K562 (cell line): Measurements from ENCODE around the gene HSD11B1. TPM values are rescaled to one million over a fixed set of nuclear protein-coding genes. Genes with fewer than 3 reads are reported as not detected.

ENCODE experiments used
- ATAC-seq: fragments of 200-7000 bp; cut with Tn5 transposase; 3 replicates; pipeline ENCODE4 v1.9.1; 2020; ENCODE audit warnings: moderate library complexity
- BruUV-seq: library from RNA; stranded (reverse); fragments of 400-500 nt; replicated peaks from 2 replicates; lab custom pipeline; 2021; lab: Mats Ljungman, UMichigan
- CTCF ChIA-PET: fragments of 300-600 bp; formaldehyde crosslinking; extraction: SDS; loops from one replicate; lab custom pipeline; 2021; ENCODE audit warnings: low intra/inter-chr PET ratio; lab: Yijun Ruan, JAX
- POLR2A ChIA-PET: fragments of 300-600, 350-650 bp; sonication (Branson Sonifier 250); formaldehyde crosslinking; extraction: SDS; loops from one replicate; lab custom pipeline; 2021; ENCODE audit warnings: antibody characterized with exemption, inconsistent platforms; lab: Yijun Ruan, JAX
- DNase-seq, 4 experiments: peaks; one replicate each; pipeline versions ENCODE4 v3.0.0 to v3.0.0-alpha.2; 2011 to 2018; ENCODE audit warnings: low spot score in 3 of 4, mixed read lengths in 3 of 4; ENCODE audit errors: extremely low read depth in 1 of 4
- FAIRE-seq: peaks from 2 replicates; lab custom pipeline; 2011; peaks lifted over from hg19 to GRCh38; lab: Jason Lieb, UNC
- H2AFZ ChIP-seq: 2 replicates; pipeline ENCODE4 v1.6.0; 2011; ENCODE audit warnings: low read depth, low read length, control low read depth, inconsistent platforms
- H3K27ac ChIP-seq: fragments of 200-600 bp; 3 replicates; pipeline ENCODE4 v1.8.0; 2011; ENCODE audit warnings: low read depth, mild to moderate bottlenecking, control low read depth, inconsistent platforms, low read length, moderate library complexity, mixed read lengths; ENCODE audit errors: extremely low read depth
- H3K27me3 ChIP-seq, 2 experiments: fragments of 300-600 bp in 1 of 2; 2 replicates in 1 of 2; 3 replicates in 1 of 2; pipeline versions ENCODE4 v1.6.0 to v1.8.0; 2011; ENCODE audit warnings: inconsistent platforms in 2 of 2, low read length in 2 of 2, mild to moderate bottlenecking in 1 of 2, mixed read lengths in 1 of 2, moderate library complexity in 1 of 2; ENCODE audit not compliant: control insufficient read depth in 2 of 2, insufficient read depth in 2 of 2
- H3K36me3 ChIP-seq: fragments of 300-600 bp; 3 replicates; pipeline ENCODE4 v1.8.0; 2011; ENCODE audit warnings: mild to moderate bottlenecking, low read length, inconsistent platforms; ENCODE audit not compliant: control insufficient read depth, insufficient read depth
- H3K4me1 ChIP-seq, 2 experiments: fragments of 200-600 bp in 1 of 2; replicated peaks in 1 of 2; 2 replicates in 1 of 2; 3 replicates in 1 of 2; pipeline versions ENCODE4 v1.5.1 to v1.8.0; 2011; ENCODE audit warnings: inconsistent platforms in 2 of 2, low read length in 2 of 2, mild to moderate bottlenecking in 1 of 2, mixed read lengths in 1 of 2, moderate library complexity in 1 of 2; ENCODE audit not compliant: control insufficient read depth in 2 of 2, insufficient read depth in 2 of 2
- H3K4me2 ChIP-seq: 2 replicates; pipeline ENCODE4 v1.6.1; 2011; ENCODE audit warnings: low read length, control low read depth, inconsistent platforms, mixed read lengths; ENCODE audit not compliant: insufficient read depth
- H3K4me3 ChIP-seq: fragments of 200-600 bp; sonication (generic), shearing (Covaris generic); 2 replicates; pipeline ENCODE4 v1.5.1; 2016; ENCODE audit warnings: control low read depth, inconsistent platforms
- H3K79me2 ChIP-seq: fragments of 200-600 bp; 3 replicates; pipeline ENCODE4 v1.8.0; 2011; ENCODE audit warnings: low read length, inconsistent platforms; ENCODE audit not compliant: control insufficient read depth, insufficient read depth
- H3K9ac ChIP-seq, 2 experiments: 2 replicates each; pipeline versions ENCODE4 v1.6.0 to v1.6.1; 2011; ENCODE audit warnings: low read depth in 2 of 2, low read length in 2 of 2, control low read depth in 1 of 2, inconsistent platforms in 1 of 2, mild to moderate bottlenecking in 1 of 2, mixed read lengths in 1 of 2; ENCODE audit not compliant: insufficient read depth in 1 of 2
- H3K9me1 ChIP-seq: one replicate; pipeline ENCODE4 v1.6.0; 2011; ENCODE audit warnings: inconsistent platforms, mild to moderate bottlenecking, low read length, moderate library complexity; ENCODE audit not compliant: control insufficient read depth, insufficient read depth
- H3K9me3 ChIP-seq: replicated peaks from 2 replicates; pipeline ENCODE4 v1.5.1; 2011; ENCODE audit warnings: low read depth, low read length, inconsistent platforms; ENCODE audit not compliant: control insufficient read depth, insufficient read depth
- H4K20me1 ChIP-seq: replicated peaks from 2 replicates; pipeline ENCODE4 v1.6.1; 2011; ENCODE audit warnings: low read length, inconsistent platforms, mixed read lengths; ENCODE audit not compliant: control insufficient read depth, insufficient read depth
- CBFA2T2 ChIP-seq: fragments of 450-650 bp; conservative IDR thresholded peaks from 2 replicates; pipeline ENCODE4 v1.6.1; 2017; ENCODE audit warnings: mild to moderate bottlenecking
- FIP1L1 ChIP-seq: fragments of 200-400 bp; formaldehyde crosslinking; IDR thresholded peaks from 2 replicates; pipeline ENCODE4 v1.6.1; 2018; ENCODE audit warnings: mild to moderate bottlenecking, low read depth, low read length; ENCODE audit not compliant: poor library complexity, severe bottlenecking
- L3MBTL2 ChIP-seq: fragments of 450-650 bp; IDR thresholded peaks from 2 replicates; pipeline ENCODE4 v1.6.1; 2016; ENCODE audit warnings: mild to moderate bottlenecking, moderate library complexity
- MAFK ChIP-seq: IDR thresholded peaks from 2 replicates; pipeline ENCODE4 v1.6.1; 2011; ENCODE audit warnings: low read length, improper control_type of control experiment
- MEF2D ChIP-seq: conservative IDR thresholded peaks from 2 replicates; pipeline ENCODE4 v1.6.1; 2016; ENCODE audit warnings: low read depth, missing genetic modification characterization, missing compliant biosample characterization
- RCOR1 ChIP-seq, 2 experiments: IDR thresholded peaks; 2 replicates each; pipeline ENCODE4 v1.6.1; 2012; ENCODE audit warnings: low read depth in 2 of 2, low read length in 2 of 2, borderline replicate concordance in 1 of 2, improper control_type of control experiment in 1 of 2
- STAG1 ChIP-seq: sonication (generic); formaldehyde crosslinking; IDR thresholded peaks from 2 replicates; pipeline ENCODE4 v1.5.0; 2020; ENCODE audit warnings: missing genetic modification reagents, borderline replicate concordance
- SUPT5H ChIP-seq: fragments of 450-650 bp; IDR thresholded peaks from 2 replicates; pipeline ENCODE4 v1.6.1; 2016
- ZNF239 ChIP-seq: fragments of 250-450 bp; sonication (Bioruptor Pico); IDR thresholded peaks from 2 replicates; pipeline ENCODE4 v1.4.0; 2020; ENCODE audit warnings: mild to moderate bottlenecking
- WGBS: fragments of 100-300 bp; shearing (Covaris generic); methylation state at CpG from one replicate; pipeline ENCODE4 v1.1.6; 2016; ENCODE audit warnings: low coverage, mixed read lengths; ENCODE audit not compliant: insufficient coverage; ENCODE audit errors: missing lambda C conversion rate; 5-methylcytosine and 5-hydroxymethylcytosine counted together
- in situ Hi-C: fragments of 300-500 bp; cut with MboI; formaldehyde crosslinking; loops from 4 replicates; pipeline ENCODE4 v1.15.0; 2018; ENCODE audit warnings: inconsistent platforms, mixed read lengths
- intact Hi-C: fragments of 100-400 bp; cut with micrococcal nuclease; formaldehyde crosslinking; loops from 2 replicates; pipeline ENCODE4 v1.14.2; 2022
- polyA plus RNA-seq, 8 experiments: library from polyadenylated mRNA; depleted of rRNA in 4 of 8; stranded (reverse) in 5 of 8; unstranded in 3 of 8; fragments of >200 nt; fragmentation: Nextera tagmentation in 2 of 8; fragmentation: Illumina TruSeq in 1 of 8; extraction: Ambion mirVana in 2 of 8; extraction: Trizol in 1 of 8; gene quantifications; 2 replicates each; pipeline versions ENCODE4 v1.2.1 to v1.2.3, GENCODE V29; 2011 to 2014; ENCODE audit warnings: inconsistent platforms in 1 of 8, missing spikeins in 1 of 8
- total RNA-seq, 7 experiments: library from RNA; depleted of rRNA in 6 of 7; stranded (reverse); fragments of >200 nt in 6 of 7; fragmentation: Illumina TruSeq in 2 of 7; extraction: Trizol in 2 of 7; gene quantifications; 2 replicates each; pipeline versions ENCODE4 v1.2.1 to v1.2.3, GENCODE V29; 2011 to 2021; ENCODE audit warnings: low replicate concordance in 1 of 7
- TF ChIP-seq, protein P1 (sequence below): fragments of 450-650 bp; formaldehyde crosslinking; IDR thresholded peaks from 2 replicates; pipeline ENCODE4 v1.4.0; 2020; ENCODE audit warnings: mild to moderate bottlenecking, mixed read lengths
- TF ChIP-seq, protein P2 (sequence below): sonication (generic); formaldehyde crosslinking; IDR thresholded peaks from 2 replicates; pipeline ENCODE4 v1.5.0; 2020; ENCODE audit warnings: missing genetic modification reagents
- TF ChIP-seq, protein P3 (sequence below): fragments of 250-450 bp; sonication (Bioruptor Pico); IDR thresholded peaks from 2 replicates; pipeline ENCODE4 v1.4.0; 2020

HSD11B1 gene
- total and polyA plus RNA-seq, 9 of the 15 experiments (the other 6 are each of a cell fraction or from before 2014, with no cell fraction given): 0.04 to 0.16 TPM; not detected in 7

DNA sequence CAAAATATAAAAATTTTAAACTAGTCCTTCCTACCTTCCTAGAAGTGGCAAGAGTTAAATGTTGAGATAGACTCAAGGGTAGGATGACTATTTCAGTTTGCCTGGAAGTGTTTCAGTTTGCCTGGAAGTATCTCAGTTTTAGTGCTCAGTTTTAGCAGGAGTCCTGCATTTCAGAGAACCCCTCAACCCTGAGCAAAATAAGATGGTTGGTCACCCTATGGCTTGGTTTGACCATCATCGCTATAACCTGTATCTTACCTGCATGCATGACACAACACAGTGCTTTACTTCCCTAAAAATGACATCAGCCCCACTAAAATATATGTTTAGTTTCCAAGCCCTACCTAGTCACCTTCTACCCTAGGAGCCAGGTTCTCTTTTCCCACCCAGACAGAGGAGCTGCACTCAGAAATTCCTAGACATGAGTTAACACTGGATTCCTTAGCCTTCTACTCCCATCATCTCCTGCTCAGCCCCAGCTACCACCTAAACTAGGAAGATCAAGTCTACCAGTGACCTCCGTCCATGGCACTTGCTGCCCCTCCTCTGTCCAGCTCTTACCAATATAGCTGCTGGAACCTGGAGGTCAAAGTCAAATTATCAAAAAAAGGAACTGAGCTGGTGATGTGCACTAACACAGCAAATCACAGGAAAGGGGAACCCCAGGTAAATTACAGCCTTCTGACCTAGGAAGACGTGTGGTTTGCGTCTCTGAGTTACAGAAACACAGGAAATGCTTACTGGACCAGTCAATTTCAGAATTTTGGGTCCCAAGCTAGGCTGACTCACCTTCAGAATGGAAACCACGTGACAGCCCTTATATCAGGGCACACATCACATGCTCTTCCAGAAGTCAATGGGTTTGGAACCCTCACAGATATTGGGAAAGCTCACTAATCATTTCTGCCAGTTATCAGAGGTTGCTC is 31.7 kb upstream of the HSD11B1 start:
- H3K9ac ChIP-seq: 0 out of 4 replicates have a peak overlapping the region, but pooled peaks of 1 of the 2 experiments have one; percentile 50
- FAIRE-seq: no peak
- H3K9me1 ChIP-seq: no peaks in the 10 kb centered on the region
- H3K36me3 ChIP-seq: no peaks in the 10 kb centered on the region
- peaks cover 12 to 33% of the 10 kb centered on the region in 2 experiments for H3K4me1 ChIP-seq
- ChIA-PET POLR2A (interaction anchor here (0.6 to 1.6 kb wide), 9 partner anchors 9 to 1092 kb away, joined by 3 to 5 read pairs (median 4); no protein-coding TSS in a partner anchor), CTCF (no interaction called here)
- 0 out of 3 replicates have a peak, but pooled peaks have one; percentile 4 for ATAC-seq
- intact Hi-C loops (no loop called here), in situ Hi-C loops (no loop called here)
- no peaks in the 10 kb centered on the region; the same call in 2 of the 3 replicates for H3K79me2 ChIP-seq
- no peak overlapping the region for H3K4me3 ChIP-seq
- no peak overlapping the region; the same call in 2 of the 3 replicates for H3K27ac ChIP-seq
- no peaks in the 10 kb centered on the region for H3K9me3 ChIP-seq
- H4K20me1 ChIP-seq: no peaks in the 10 kb centered on the region
- H2AFZ ChIP-seq: 0 out of 2 replicates have a peak overlapping the region, but pooled peaks have one; percentile 0
- no TSS peak for BruUV-seq
- H3K4me2 ChIP-seq: peak overlapping the region; percentile 11; the same call in 1 of the 2 replicates
- DNase-seq: peak in 1 of 4 experiments; percentile 32
- WGBS: 22% methylated on average over 5 of the region's 5 CpGs
- peaks cover 0 to 15% of the 10 kb centered on the region in 2 experiments; a peak in 2 of 5 replicates for H3K27me3 ChIP-seq
- TF ChIP-seq, protein P1, sequence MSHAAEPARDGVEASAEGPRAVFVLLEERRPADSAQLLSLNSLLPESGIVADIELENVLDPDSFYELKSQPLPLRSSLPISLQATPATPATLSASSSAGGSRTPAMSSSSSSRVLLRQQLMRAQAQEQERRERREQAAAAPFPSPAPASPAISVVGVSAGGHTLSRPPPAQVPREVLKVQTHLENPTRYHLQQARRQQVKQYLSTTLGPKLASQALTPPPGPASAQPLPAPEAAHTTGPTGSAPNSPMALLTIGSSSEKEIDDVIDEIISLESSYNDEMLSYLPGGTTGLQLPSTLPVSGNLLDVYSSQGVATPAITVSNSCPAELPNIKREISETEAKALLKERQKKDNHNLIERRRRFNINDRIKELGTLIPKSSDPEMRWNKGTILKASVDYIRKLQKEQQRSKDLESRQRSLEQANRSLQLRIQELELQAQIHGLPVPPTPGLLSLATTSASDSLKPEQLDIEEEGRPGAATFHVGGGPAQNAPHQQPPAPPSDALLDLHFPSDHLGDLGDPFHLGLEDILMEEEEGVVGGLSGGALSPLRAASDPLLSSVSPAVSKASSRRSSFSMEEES (CRISPR knock-in tag): peak; percentile 98
- TF ChIP-seq, protein P2, sequence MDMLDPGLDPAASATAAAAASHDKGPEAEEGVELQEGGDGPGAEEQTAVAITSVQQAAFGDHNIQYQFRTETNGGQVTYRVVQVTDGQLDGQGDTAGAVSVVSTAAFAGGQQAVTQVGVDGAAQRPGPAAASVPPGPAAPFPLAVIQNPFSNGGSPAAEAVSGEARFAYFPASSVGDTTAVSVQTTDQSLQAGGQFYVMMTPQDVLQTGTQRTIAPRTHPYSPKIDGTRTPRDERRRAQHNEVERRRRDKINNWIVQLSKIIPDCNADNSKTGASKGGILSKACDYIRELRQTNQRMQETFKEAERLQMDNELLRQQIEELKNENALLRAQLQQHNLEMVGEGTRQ (CRISPR knock-in tag): peak; percentile 90
- TF ChIP-seq SUPT5H: no peak
- no peak for TF ChIP-seq STAG1
- peak; percentile 81 for TF ChIP-seq L3MBTL2
- peak; percentile 17; the same call in 1 of the 2 replicates for TF ChIP-seq MAFK
- TF ChIP-seq RCOR1 (IDR thresholded peaks at IDR 0.05; ENCODE audit: borderline replicate concordance in 1 of 2, low read depth in 2 of 2, low read length in 2 of 2): peak in 1 of 2 experiments; percentile 27; a peak in 1 of 4 replicates
- TF ChIP-seq CBFA2T2: peak; percentile 54
- no peak for TF ChIP-seq FIP1L1
- peak; percentile 24; the same call in 1 of the 2 replicates for TF ChIP-seq ZNF239 (CRISPR knock-in tag)
- TF ChIP-seq MEF2D (tag): 0 out of 2 replicates have a peak, but pooled peaks have one; percentile 18
- TF ChIP-seq, protein P3, sequence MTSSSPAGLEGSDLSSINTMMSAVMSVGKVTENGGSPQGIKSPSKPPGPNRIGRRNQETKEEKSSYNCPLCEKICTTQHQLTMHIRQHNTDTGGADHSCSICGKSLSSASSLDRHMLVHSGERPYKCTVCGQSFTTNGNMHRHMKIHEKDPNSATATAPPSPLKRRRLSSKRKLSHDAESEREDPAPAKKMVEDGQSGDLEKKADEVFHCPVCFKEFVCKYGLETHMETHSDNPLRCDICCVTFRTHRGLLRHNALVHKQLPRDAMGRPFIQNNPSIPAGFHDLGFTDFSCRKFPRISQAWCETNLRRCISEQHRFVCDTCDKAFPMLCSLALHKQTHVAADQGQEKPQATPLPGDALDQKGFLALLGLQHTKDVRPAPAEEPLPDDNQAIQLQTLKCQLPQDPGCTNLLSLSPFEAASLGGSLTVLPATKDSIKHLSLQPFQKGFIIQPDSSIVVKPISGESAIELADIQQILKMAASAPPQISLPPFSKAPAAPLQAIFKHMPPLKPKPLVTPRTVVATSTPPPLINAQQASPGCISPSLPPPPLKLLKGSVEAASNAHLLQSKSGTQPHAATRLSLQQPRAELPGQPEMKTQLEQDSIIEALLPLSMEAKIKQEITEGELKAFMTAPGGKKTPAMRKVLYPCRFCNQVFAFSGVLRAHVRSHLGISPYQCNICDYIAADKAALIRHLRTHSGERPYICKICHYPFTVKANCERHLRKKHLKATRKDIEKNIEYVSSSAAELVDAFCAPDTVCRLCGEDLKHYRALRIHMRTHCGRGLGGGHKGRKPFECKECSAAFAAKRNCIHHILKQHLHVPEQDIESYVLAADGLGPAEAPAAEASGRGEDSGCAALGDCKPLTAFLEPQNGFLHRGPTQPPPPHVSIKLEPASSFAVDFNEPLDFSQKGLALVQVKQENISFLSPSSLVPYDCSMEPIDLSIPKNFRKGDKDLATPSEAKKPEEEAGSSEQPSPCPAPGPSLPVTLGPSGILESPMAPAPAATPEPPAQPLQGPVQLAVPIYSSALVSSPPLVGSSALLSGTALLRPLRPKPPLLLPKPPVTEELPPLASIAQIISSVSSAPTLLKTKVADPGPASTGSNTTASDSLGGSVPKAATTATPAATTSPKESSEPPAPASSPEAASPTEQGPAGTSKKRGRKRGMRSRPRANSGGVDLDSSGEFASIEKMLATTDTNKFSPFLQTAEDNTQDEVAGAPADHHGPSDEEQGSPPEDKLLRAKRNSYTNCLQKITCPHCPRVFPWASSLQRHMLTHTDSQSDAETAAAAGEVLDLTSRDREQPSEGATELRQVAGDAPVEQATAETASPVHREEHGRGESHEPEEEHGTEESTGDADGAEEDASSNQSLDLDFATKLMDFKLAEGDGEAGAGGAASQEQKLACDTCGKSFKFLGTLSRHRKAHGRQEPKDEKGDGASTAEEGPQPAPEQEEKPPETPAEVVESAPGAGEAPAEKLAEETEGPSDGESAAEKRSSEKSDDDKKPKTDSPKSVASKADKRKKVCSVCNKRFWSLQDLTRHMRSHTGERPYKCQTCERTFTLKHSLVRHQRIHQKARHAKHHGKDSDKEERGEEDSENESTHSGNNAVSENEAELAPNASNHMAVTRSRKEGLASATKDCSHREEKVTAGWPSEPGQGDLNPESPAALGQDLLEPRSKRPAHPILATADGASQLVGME: 0 out of 2 replicates have a peak, but pooled peaks have one; percentile 11
